GM21786 (cell line): ENCODE measurements around the gene TARP.
"Not testable (repeated sequence)": the region's sequence is repeated elsewhere in the genome, so short reads cannot be mapped to it uniquely, and the experiment has no call there.

Source experiments
- ATAC-seq: cut with Tn5 transposase; IDR thresholded peaks from one replicate; pipeline ENCODE4 v1.9.1; 2021; ENCODE audit not compliant: unreplicated experiment

Gene TARP

DNA sequence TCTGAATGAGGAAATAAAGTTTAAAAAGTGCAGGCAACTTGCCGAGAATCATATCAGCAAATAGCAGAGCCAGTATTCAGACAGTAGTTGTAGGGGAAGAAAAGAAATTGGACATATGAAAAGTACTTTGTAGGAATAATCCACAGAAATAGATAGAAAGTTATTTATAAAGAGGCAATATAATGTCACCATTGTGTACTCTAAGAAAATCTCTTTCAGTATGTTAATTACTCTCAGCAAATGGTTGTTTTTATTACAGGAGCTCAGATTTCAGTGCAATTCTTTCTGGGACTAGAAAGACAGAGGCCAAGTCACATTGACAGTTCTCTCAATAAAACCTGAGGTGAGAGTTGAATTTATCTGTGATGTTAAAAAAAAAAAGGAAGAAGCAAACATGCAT lies 10.2 kb downstream of the TARP start:
- ATAC-seq = not testable (repeated sequence)

DNA sequence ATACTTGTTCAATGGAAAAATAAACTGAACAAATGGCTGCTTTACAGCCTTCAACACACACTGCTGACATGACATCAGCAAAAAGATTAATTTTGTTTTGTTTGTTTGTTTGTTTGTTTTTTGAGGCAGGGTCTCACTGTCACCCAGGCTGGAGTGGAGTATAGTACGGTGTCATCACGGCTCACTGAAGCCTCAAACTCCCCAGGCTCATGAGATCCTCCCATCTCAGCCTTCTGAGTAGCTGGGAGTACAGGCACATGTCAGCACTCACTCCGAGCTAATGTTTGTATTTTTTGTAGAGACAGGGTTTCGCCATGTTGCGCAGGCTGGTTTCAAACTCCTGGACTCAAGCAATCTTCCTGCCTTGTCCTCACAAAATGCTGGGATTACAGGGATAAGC lies 10.9 kb downstream of the TARP start:
- no peak for ATAC-seq

DNA sequence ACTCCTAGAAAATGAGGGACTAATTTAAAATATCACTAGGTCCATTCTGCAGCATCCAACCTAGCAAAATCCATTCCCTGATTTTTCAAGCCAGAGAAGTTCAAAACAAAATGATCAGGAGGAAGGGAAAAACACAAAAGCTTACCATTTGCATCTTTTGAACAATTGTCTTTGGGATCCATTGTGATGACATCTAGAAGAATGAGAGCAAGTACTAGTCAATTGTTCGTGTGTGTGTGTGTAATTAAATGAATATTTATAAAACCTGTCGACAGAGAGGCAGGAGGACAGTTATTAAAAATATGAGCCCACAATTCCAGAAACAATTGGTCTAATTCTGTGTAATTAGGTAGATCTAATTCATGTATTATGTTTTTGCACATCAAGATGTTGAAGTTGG lies 11.4 kb downstream of the TARP start:
- ATAC-seq = not testable (repeated sequence)

DNA sequence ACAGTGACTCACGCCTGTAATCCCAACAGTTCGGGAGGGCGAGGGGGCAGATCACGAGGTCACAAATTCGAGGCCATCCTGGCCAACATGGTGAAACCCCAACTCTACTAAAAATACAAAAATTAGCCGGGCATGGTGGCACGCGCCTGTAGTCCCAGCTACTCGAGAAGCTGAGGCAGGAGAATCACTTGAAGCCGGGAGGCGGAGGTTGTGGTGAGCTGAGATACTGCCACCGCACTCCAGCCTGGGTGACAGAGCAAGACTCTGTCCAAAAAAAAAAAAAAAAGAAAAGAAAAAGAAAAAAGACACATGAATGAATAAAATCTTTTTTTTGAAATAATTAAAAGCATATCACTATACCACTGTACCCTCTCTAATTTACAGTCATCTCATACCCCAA lies 11.8 kb downstream of the TARP start:
- ATAC-seq = not testable (repeated sequence)

DNA sequence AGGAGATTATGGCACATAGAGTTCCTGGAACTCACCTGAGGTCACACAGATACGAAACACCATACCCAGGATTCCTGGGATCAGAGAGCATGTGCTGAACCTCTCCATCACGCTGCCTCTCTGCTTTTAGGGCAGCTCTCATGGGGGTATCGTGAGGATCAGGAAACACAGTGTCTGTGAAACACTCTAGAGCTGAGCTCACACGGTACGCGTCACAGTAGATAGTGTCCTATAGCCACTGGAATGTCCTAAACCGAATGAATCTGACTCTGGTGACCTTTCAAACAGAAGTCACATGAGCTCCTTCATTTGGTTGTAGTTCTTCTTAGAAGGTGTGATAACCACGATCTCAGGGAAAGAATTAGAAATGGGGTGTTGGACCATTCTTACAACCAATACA lies 14.3 kb downstream of the TARP start:
- not testable (repeated sequence) for ATAC-seq

DNA sequence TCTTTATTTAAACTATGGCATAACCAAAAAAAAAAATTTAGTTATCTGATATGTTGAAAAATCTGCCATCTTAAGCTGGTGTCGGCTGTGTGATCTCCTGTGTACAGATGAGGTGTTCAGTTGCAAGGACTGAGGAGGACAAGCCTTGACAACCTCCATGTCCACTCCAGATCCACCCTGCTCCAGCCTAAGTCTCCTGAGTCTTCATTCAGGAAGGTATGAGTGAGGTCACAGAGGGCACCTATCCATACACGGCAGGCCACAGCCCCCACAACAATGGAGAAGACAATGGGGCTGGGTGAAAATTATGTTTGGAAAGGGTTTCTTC lies 16.1 kb downstream of the TARP start:
- ATAC-seq = no peak

DNA sequence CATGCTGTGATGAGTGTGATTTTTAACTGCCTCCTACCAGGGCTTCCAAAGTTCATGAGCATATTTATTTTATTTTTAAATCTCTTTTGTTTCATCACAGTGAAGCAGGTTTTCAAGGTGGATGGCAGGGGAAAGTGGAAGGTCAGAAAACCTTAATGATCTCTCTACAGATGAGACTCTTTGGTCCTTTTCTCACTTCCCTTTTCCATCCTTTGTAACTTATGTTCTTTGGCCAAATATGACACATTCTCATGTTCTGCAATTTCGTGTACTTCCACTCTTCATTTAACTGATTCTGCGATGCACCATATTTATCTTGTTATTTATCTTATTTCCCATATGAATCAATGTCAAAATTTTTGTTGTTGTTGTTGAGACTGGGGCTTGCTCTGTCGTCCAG lies 23.6 kb downstream of the TARP start:
- peak; percentile 99 for ATAC-seq

DNA sequence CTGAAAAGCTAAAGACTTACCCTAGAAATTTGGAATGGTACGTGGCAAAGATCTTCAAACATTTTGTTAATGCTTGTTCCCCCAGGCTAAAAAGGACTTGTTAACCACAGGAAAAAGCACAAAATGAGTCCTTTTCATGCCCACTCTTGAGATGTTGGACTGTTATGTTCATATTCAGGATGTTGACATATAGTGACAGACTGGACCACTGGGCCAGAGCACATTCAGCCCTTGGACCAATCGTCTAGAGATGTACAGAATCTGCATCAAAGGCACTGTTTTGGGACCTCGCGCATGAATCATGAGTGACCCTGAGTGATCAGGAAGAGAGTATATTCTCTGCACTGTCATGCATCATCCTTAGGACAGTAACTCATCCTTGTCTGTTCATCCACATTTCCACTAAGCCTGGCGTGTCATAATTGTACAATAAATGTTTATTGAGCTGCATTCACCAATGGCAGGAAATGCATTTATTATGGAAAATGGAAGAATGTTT lies 25.3 kb downstream of the TARP start:
- no peak for ATAC-seq

DNA sequence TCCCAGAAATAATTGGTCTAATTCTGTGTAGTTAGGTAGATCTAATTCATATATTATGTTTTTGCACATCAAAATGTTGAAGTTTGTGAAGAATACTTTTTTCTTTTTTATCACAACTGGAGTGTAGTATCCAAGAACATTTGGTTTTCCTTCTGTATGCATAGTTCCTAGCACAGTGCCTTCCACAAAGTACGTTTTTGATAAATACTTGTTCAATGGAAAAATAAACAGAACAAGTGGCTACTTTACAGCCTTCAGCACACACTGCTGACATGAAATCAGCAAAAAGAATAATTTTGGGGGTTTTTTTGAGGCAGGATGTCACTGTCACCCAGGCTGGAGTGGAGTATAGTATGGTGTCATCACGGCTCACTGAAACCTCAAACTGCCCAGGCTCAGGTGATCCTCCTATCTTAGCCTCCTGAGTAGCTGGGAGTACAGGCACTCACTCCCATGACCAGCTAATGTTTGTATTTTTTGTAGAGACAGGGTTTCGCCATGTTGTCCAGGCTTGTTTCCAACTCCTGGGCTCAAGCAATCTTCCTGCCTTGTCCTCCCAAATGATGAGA lies 27.9 kb downstream of the TARP start:
- no peak for ATAC-seq

DNA sequence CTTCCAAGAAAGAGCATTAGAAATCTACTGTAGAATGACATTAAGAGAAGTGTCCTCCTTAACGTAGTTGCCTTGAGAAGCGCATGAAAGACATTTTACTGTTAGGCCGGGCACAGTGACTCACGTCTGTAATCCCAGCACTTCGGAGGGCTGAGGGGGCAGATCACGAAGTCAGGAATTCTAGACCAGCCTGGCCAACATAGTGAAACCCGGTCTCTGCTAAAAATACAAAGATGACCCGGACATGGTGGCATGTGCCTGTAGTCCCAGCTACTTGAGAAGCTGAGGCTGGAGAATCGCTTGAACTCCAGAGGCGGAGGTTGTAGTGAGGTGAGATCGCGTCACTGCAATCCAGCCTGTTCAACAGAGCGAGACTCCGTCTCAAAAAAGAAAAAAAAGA lies 28.9 kb downstream of the TARP start:
- ATAC-seq = no peak

DNA sequence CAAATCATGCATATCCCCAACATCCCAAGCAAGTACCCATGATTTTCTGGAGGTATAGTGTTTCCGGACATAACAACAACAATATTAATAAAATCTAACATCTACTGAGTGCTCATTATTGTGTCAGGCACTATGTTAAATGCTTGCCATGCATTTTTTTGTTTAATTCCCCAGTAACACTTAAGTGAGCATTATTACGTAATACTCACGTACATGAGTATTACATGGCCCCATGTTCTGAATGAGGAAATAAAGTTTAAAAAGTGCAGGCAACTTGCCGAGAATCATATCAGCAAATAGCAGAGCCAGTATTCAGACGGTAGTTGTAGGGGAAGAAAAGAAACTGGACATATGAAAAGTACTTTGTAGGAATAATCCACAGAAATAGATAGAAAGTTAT lies 30.1 kb downstream of the TARP start:
- not testable (repeated sequence) for ATAC-seq

DNA sequence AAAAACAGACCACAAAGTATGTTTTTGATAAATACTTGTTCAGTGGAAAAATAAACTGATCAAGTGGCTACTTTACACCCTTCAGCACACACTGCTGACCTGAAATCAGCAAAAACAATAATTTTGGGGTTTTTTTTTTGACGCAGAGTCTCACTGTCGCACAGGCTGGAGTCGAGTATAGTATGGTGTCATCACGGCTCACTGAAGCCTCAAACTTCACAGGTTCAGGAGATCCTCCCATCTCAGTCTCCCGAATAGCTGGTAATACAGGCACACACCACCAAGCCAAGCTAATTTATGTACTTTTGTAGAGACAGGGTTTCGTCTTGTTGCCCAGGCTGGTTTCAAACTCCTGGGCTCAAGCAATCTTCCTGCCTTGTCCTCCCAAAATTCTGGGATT lies 30.6 kb downstream of the TARP start:
- no peak for ATAC-seq

DNA sequence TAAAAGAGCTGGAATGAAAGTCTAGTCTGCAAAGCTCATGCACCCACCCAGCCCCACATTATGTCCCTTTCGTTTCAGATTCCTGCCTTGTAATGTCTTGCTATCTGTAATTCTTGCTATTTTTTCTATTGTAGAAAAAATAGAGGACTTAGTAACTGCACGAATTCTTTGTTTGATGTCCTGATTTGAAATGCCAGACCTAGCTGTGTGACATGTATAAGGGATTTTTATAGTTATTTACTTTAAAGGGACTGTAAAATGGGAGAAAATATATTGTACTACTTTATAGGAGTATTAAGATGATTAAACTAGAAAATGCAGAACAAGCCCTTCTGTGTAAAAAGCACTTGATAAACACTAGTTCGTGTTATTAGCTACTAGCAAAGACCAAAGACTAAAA lies 32.4 kb downstream of the TARP start:
- no peak for ATAC-seq

DNA sequence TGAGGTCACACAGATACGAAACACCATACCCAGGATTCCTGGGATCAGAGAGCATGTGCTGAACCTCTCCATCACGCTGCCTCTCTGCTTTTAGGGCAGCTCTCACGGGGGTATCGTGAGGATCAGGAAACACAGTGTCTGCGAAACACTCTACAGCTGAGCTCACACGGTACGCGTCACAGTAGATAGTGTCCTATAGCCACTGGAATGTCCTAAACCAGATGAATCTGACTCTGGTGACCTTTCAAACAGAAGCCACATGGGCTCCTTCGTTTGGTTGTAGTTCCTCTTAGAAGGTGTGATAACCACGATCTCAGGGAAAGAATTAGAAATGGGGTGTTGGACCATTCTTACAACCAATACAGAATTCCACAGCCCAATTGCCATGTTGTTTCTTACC lies 34.3 kb downstream of the TARP start:
- ATAC-seq = not testable (repeated sequence)

DNA sequence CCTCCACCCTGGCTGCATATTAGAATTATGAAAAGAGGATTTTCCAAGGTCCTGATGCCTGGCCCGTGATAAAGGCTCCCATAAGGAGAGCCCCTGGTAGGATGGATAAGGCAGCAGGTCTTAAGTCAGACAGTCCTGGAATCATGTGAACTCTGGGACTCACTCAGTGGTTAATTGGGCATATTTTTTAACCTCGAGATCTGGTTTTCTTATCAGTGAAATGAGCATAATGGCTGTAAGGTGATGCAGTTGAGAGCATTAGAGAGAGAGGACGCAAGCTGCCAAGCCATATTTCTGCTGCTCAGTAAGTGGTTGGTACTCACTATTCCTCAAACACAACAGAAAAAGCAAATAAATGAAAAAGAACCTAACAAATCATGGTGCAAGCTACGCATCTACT lies 37.8 kb downstream of the TARP start:
- no peak for ATAC-seq

DNA sequence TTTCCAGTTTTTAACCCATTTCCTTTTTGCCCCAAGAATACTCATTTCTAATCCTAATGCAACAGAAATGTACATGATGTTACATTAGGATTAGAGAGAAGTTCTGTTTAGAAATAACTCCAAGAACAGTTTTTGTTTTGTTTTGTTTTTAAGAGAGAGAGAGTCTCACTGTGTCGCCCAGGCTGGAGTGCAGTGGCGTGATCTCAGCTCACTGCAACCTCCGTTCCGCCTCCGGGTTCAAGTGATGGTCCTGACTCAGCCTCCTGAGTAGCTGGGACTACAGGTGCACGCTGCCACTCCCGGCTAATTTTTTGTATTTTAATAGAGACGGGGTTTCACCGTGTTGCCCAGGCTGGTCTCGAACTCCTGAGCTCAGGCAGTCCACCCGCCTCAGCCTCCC lies 38.7 kb downstream of the TARP start:
- ATAC-seq = not testable (repeated sequence)

DNA sequence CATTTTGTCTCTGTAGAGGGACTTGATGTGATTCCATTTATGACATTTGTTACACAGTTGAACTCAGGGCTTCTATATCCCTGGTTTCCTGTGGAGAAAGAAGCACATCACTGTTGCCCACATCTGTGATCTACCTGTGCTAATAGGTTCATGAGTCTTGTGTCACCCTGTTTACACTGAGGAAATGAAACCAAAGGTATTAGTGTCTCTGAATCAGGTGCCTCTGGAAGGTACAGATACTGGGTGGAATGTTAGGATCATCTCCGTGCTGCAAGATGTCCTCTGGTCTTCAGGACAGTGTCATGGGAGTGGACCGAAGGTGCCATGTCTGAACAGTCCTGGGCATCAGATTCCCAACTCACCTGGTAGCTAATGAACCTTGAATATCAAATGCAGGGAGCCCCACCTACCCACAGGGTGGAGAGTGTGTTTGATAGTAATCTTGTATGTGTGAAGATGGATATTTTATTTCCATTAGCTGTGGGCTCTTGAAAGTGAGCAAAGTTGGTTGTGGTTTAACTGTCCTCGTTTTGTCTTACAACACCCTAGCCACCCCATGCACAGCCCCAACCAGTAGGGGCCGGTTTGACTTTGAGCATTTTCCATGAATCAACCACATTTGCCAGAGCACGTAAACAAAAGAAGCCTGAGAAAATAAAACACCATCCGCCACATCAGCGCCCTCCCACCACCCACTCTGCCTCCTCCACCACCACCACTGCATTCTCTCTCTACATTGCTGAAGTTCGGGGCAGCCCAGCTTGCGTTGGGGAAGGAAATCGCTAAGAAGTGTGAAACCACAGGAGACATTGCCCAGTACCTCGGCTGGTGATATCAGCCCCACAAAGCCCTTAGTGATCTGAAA lies 40.7 kb downstream of the TARP start:
- peak; percentile 90 for ATAC-seq

DNA sequence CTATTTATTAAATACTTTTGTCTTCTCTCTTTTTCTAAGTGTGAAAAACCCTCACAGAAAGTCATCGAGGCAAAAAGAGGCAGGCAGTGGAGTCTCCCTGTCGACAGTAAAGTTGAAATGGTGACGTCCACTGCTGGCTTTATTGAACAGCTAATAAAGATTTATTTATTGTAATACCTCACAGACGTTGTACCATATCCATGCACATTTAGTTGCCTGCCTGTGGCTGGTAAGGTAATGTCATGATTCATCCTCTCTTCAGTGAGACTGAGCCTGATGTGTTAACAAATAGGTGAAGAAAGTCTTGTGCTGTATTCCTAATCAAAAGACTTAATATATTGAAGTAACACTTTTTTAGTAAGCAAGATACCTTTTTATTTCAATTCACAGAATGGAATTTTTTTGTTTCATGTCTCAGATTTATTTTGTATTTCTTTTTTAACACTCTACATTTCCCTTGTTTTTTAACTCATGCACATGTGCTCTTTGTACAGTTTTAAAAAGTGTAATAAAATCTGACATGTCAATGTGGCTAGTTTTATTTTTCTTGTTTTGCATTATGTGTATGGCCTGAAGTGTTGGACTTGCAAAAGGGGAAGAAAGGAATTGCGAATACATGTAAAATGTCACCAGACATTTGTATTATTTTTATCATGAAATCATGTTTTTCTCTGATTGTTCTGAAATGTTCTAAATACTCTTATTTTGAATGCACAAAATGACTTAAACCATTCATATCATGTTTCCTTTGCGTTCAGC lies 43.4 kb downstream of the TARP start:
- ATAC-seq = no peak

DNA sequence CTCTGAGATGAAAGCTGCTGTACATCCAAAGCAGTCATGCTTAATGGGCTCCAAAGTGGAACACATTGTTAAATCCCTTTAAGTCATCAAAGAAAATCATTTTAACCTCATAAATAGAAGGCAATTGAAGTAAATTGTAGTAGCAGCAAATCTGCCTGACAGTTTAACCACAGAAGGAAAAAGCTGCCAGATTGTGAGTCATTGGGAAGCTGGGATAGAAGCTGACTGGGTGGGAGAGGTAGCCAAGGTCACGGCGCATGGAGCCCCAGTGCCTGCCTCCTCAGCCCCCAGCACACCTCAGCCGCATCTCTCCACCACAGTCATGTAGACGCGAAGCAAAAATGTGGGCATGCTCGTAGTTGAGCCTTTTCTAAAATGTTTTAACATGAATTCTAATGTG lies 44.0 kb downstream of the TARP start:
- ATAC-seq = no peak

DNA sequence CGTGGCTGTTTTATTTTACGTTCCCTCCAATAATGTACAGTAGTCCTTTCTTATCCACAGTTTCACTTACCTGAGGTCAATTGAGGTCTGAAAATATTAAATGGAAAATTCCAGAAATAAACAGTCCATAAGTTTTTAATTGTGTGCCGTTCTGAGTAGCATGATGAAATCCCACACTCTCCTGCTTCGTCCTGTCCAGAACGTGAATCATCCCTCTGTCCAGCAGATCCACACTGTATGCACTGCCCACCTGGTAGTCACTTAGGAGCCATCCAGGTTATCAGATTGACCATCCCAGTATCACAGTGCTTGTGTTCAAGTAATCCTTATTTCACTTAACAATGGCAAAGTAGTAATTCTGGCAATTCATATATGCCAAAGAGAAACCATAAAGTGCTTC lies 49.0 kb downstream of the TARP start:
- ATAC-seq = no peak

DNA sequence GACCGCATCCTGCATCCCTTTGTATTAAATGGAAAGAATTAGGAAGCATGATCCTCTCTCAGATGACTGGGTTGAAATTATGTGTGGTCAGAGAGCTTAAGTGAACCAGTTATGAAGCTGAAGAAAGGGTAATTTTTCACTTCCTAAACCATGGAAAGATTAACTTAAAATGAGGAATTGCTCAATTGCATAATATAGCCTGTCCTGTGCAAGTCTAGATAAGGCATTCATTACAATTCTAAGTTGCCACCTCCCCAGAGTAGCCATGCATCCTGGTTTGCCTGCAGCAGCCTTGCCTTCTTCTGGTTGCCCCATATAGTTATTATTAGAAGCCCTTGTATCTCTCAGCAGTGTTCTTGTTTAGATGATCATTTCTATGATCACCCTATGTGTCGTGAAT lies 50.1 kb downstream of the TARP start:
- ATAC-seq = no peak

DNA sequence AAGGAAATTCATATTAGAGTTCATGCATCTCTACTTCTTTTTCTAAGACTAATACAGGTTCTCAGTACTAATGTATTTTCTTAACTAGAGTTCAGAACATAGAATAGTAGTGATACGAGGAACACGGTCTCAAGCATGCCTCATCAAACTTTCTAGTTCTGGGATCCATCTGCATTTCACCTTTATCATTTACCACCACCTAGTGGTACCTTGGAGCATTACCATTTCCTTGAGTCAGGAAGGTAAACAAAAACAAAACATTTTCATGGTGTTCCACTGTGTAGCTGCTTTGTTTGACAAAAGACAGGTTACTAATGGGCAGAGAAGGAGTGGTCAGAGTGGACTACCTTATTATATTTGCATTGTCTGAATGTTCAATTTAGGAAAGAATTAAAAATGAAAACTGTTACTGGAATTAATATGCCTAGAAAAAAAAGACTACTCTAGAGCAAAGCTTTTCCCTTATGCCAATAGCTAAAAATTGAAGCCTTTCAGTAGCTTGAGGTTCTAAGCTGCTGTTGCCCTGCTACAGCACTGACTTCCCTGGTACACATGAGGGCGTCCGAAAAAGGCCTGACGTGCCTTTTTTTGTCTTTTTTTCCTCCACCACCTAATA lies 50.8 kb downstream of the TARP start:
- no peak for ATAC-seq
